Measurements from ENCODE around the gene HAGH. TPM values are rescaled to one million over a fixed set of nuclear protein-coding genes. Genes with fewer than 3 reads are reported as not detected.

HAGH gene
- total RNA-seq, 2 donors from 2014 or later, result 208 to 227 TPM

GRCh38 chr16:1786242-1787055 lies 40.2 kb downstream of the HAGH start:
- Histone ChIP-seq H3K27me3 (no peaks in the 10 kb centered on the region), H3K9me3 (no peaks in the 10 kb centered on the region), H3K36me3 (peaks cover 23% of the 10 kb centered on the region), H3K4me3 (no peak overlapping the region), H3K4me1 (peaks cover 0 to 29% of the 10 kb centered on the region in 2 donors), H3K27ac (no peak overlapping the region)
- TF ChIP-seq, protein P1, sequence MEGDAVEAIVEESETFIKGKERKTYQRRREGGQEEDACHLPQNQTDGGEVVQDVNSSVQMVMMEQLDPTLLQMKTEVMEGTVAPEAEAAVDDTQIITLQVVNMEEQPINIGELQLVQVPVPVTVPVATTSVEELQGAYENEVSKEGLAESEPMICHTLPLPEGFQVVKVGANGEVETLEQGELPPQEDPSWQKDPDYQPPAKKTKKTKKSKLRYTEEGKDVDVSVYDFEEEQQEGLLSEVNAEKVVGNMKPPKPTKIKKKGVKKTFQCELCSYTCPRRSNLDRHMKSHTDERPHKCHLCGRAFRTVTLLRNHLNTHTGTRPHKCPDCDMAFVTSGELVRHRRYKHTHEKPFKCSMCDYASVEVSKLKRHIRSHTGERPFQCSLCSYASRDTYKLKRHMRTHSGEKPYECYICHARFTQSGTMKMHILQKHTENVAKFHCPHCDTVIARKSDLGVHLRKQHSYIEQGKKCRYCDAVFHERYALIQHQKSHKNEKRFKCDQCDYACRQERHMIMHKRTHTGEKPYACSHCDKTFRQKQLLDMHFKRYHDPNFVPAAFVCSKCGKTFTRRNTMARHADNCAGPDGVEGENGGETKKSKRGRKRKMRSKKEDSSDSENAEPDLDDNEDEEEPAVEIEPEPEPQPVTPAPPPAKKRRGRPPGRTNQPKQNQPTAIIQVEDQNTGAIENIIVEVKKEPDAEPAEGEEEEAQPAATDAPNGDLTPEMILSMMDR (IDR thresholded peaks at IDR 0.05), result no peak
- DNase-seq (ENCODE audit: low spot score), result no peak

- no peak overlapping the region for H3K27ac ChIP-seq
- no peak for DNase-seq (ENCODE audit: low spot score)
- H3K9me3 ChIP-seq, result no peaks in the 10 kb centered on the region
- H3K27me3 ChIP-seq, result no peaks in the 10 kb centered on the region
- H3K36me3 ChIP-seq, result peaks cover 23% of the 10 kb centered on the region
- H3K4me3 ChIP-seq, result no peak overlapping the region
- TF ChIP-seq, protein P1 (IDR thresholded peaks at IDR 0.05), result no peak
- H3K4me1 ChIP-seq, result peaks cover 0 to 36% of the 10 kb centered on the region in 2 donors
These were observed 40.8 kb downstream of the HAGH start for GRCh38 chr16:1785846-1786170.

GRCh38 chr16:1784977-1785845 lies 41.4 kb downstream of the HAGH start:
- no peaks in the 10 kb centered on the region for H3K9me3 ChIP-seq
- TF ChIP-seq, protein P1 (IDR thresholded peaks at IDR 0.05), result no peak
- H3K4me3 ChIP-seq, result no peak overlapping the region
- DNase-seq (ENCODE audit: low spot score), result no peak
- H3K36me3 ChIP-seq, result peaks cover 23% of the 10 kb centered on the region
- H3K4me1 ChIP-seq, result peaks cover 0 to 42% of the 10 kb centered on the region in 2 donors
- H3K27me3 ChIP-seq, result no peaks in the 10 kb centered on the region
- H3K27ac ChIP-seq, result no peak overlapping the region

GRCh38 chr16:1782408-1783264 lies 44.0 kb downstream of the HAGH start, which contains the start of the genes NUBP2 and SPSB3:
Gene NUBP2, plus strand, starts transcription at chr16:1782960. Its CDS starts 61 bp downstream, at chr16:1783021.
Gene SPSB3, minus strand, starts transcription at chr16:1782571. Its CDS starts 1,088 bp downstream, at chr16:1781483.
- Histone ChIP-seq H3K9me3 (no peaks in the 10 kb centered on the region), H3K36me3 (peaks cover 24% of the 10 kb centered on the region), H3K27ac (peak within 1 kb of the TSS; percentile 79 to 84), H3K4me3 (peak within 1 kb of the TSS; percentile 76 to 78), H3K4me1 (peaks cover 0 to 48% of the 10 kb centered on the region in 2 donors), H3K27me3 (no peaks in the 10 kb centered on the region)
- peak; percentile 100 for DNase-seq (ENCODE audit: low spot score)
- TF ChIP-seq, protein P1 (IDR thresholded peaks at IDR 0.05), result no peak

- peak overlapping the region; percentile 75 to 76 for H3K4me3 ChIP-seq
- no peak for DNase-seq (ENCODE audit: low spot score)
- H3K9me3 ChIP-seq, result no peaks in the 10 kb centered on the region
- peak overlapping the region; percentile 79 to 84 for H3K27ac ChIP-seq
- no peaks in the 10 kb centered on the region for H3K27me3 ChIP-seq
- H3K4me1 ChIP-seq, result peaks cover 0 to 48% of the 10 kb centered on the region in 2 donors
- TF ChIP-seq, protein P1 (IDR thresholded peaks at IDR 0.05), result no peak
- H3K36me3 ChIP-seq, result peaks cover 27% of the 10 kb centered on the region
These were observed 44.7 kb downstream of the HAGH start for GRCh38 chr16:1781758-1782407.

All from right atrium auricular region (tissue), 2 donors.